Stimulated activated CD4-positive, alpha-beta T cell treated with anti-CD3 and anti-CD28 coated beads, Interleukin-2, amount 100 ng/mL, for 48 hours (primary cell): ENCODE data around the gene NRCAM.
"Not testable (repeated sequence)": the region's sequence is repeated elsewhere in the genome, so short reads cannot be mapped to it uniquely, and the experiment has no call there.

Source experiments
- DNase-seq, 2 donors: peaks; one replicate each; pipeline ENCODE4 v3.0.0-alpha.2; 2020

Gene NRCAM

GRCh38 chr7:108393097-108393496 lies 63.1 kb downstream of the NRCAM start:
- not testable (repeated sequence) for DNase-seq

GRCh38 chr7:108387686-108388085 lies 68.5 kb downstream of the NRCAM start:
- not testable (repeated sequence) for DNase-seq

DNA sequence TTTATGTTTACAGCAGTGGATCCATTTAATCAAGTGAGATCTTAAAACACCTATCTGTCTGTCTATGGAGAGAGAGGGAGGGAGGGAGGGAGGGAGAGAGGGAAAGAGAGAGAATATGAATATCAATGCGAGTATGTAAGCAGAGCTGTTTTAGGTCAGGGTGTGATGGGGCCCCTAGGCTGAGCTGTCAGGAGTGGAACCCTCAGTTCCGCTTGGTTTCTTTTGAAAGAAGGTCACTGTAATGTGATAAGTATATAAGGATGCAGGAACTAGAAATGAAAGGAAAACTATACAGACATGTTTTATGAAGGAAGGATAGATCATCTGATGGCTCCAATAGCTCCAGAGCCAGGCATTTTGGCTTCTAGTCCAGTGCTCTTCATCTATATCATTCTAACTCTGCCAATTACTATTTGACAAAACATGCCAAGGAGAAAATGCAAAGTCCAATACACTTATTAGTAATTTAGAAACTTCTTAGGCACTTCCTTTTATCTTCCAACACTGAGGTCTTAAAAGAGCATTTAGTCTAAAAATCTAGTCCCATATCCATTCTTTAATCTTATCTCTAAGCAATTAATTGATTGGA lies 70.3 kb downstream of the NRCAM start:
- DNase-seq, result no peak

DNA sequence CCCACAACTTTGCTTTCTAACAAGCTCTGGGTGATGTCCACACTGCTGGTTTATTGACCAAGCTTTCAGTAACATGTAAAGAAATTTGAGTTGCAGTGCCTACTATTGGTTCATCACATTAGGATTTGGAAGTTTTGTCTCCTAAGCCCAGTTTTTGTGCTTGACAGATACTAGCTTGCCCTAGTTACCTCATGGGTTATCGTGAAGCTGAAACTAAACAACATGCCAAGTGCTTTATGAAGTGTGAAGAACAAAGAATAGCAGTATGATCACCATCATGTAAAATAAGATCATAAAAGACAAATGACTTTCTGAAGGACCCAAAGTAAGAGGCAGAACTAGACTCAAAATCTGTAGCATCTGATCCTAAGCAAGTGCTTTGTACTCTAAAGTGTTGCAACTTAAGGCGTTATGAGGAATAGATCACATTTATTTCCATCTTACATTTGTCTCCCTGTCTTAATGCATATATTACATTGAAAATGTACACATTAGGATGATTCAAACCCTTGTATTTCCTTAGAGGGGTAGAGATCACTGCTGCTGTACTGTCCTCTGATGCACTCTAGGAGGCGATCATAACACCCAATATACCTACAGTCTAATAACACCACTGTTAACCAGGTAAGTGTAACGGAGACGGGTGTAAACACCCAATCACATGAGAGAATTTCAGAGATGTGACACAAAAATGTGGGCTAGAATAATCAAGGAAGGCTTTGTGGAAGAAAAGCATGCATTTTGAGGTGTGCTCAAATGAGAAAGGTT lies 71.3 kb downstream of the NRCAM start:
- no peak for DNase-seq

DNA sequence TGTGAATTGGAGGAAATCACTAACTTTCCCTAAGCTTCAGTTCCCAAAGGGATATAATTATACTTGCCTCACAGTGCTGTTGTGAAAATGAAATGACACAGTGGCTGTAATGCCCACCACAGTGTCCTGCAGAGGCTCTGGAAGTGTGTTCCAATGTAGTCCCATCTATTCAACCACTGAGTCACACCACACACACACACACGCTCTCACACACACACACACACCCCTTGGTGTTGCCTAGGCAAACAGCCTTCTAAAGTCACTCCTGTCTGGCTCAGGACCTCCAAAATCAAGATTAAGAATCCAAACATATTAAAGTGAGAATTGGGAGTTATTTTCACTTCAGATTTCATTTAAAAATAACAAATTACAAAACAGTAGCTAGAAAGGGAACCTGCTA lies 73.3 kb downstream of the NRCAM start:
- no peak for DNase-seq

GRCh38 chr7:108380517-108380916 lies 75.7 kb downstream of the NRCAM start:
- no peak for DNase-seq

- DNase-seq, result no peak
These were observed 80.0 kb downstream of the NRCAM start for GRCh38 chr7:108376206-108376605.

DNA sequence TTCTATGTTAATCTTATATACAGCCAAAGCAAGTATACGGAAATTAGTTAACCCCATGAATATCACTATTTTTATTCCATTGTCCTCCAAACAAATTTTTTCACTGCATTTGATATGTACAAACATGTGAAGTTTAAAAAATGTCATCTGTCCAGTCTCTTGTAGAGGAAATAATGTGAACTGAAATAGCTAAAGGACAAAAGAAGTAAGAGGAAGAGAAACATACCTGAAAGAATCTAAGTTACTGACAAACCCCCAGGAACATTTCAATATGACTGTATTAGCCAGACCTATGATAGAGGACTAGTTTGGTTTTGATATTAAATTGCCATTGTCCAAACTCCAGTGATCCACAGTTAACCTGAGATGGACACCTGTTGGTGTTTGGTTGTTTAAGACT lies 80.6 kb downstream of the NRCAM start:
- DNase-seq, result no peak

GRCh38 chr7:108374899-108375298 lies 81.3 kb downstream of the NRCAM start:
- DNase-seq, result no peak

DNA sequence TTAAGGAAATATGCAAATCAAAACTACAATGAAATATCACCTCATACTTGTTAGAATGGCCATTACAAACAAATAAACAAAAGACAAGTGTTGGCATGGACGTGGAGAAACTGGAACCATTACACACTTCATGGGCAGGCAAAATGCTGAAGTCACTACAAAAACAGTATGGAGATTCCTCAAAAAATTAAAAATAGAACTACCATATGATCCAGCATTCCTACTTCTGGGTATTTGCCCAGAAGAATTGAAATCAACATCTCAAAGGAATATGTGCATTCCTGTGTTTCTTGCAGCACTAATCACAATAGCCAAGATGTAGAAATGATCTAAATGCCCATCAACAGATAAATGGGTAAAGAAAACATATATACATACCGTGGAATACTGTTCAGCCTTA lies 83.6 kb downstream of the NRCAM start:
- DNase-seq, result no peak

DNA sequence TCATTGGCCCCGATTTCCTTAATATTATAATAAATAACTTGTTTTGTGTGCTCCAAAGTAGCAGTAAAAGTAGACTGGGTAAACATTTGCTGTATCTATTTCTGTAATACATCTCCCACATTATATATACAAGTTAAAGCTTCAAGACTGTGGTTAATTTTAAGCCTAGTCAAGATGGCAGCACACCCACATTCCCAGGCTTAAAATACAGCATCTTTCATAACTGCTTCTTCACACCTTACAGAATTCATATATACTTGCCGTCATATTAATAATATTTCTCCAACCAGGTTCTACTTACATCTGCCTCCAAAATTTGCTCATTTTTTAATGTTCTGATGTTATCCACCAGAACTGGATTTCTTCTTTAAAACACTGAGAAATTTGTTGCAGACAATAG lies 85.6 kb downstream of the NRCAM start:
- DNase-seq, result no peak

- no peak for DNase-seq
These were observed 87.8 kb downstream of the NRCAM start for GRCh38 chr7:108368466-108368865.

GRCh38 chr7:108367946-108368345 lies 88.3 kb downstream of the NRCAM start:
- DNase-seq, result no peak

GRCh38 chr7:108367314-108367713 lies 88.9 kb downstream of the NRCAM start:
- DNase-seq, result no peak

- DNase-seq, result no peak
These were observed 92.6 kb downstream of the NRCAM start for GRCh38 chr7:108363659-108364058.

- DNase-seq, result no peak
These were observed 96.0 kb downstream of the NRCAM start for GRCh38 chr7:108360058-108360800.

DNA sequence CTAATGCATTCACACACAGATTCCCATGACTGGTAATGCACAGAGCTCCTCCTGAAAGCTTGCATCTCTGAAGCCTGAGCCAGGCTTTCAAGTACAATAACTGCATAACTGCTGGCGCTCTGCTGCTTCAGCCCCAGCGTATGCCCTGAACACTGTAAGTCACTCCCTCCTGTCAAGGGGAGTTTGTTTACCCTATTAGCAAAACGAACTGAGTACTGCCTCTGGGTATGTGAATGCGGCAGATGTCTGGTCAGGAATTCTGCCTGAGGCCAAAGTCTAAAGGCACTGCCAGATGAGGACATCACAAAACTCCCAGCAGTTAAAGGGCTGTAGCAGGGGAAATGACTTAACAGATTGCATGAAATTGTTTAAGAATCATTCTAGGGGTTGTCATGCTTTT lies 97.7 kb downstream of the NRCAM start:
- DNase-seq, result no peak

DNA sequence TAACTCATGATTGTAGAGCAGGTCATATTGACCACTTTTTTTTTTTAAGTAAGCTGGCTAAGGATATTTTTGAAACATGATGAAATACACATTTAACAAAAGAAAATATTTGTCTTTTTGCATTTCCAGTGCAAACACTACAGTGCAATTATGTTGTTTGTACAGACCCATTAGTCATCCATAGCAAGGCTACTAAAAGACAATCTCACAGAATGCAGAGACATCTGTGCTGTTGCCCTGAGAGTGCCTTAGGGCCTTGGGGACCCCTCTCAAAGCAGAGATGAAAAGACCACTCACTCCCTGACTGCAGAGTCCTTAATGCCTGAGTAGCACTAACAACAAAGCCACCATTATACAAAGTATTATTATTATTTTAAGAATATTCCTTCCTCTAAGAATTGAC lies 104.5 kb downstream of the NRCAM start:
- DNase-seq, result no peak

DNA sequence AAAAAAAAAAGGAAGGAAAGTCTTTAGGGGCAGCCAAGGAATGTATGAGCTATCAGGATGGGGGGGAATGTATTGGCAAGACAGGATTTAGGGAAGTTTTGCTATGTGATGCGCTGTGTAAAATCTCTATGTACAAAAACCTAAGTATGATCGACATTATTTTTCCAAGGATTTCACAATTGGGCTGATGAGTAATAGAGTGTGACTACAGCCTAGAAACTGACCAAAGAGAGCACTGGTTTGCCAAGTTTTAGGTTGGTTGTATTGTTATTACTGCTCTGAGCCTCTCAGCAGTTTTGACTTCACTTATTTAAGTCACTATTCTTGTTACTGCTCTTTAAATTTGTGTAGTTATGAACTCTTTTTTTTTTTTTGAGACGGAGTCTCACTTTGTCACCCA lies 107.3 kb downstream of the NRCAM start:
- no peak for DNase-seq

DNA sequence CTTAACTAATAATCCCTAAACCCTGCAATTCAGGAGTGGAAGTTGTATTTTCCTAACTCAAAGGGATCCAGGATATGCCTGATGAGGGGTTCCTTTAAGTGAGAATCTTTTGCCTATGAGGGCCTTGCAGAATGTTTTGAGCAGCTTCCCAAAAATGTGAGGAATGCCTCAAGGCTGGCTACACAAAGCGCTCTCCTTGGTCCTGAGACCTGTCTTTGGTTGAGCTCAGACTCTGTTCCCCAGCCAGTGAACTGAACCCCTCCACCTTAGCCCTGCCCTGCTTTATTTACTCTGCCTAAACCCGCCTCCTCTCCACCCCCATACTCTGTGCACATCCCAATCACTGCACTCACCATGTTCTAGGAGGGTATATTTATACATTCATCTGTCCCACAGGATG lies 108.6 kb downstream of the NRCAM start:
- DNase-seq, result no peak

DNA sequence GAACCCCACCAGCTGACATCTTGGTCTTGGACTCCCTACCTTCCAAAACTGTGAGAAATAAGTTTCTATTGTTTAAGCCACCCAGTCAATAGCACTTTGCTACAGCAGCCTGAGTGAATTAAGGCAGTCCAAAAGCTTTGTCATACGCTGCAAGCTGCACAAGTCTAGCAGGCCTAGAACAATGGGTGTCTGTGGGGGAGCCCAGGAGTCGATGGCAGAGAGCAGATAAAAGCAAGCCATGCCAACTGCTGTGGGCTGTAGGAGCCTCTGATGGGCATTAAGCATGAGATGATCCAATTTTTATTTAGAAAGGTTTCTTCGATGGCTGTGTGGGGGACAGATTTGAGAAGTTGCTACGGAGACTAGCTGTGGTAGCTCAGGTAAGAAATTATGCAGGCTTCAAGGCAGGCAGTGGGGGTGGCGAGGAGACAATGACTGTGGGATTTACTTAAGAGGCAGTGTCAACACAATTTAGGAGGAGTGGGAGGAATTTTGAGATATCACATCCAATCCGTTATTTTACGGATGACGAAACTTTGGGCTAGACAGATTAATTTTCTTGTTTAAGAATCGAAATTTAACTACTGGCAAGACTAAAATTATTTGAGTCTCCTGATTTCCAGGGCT lies 110.4 kb downstream of the NRCAM start:
- DNase-seq, result no peak

DNA sequence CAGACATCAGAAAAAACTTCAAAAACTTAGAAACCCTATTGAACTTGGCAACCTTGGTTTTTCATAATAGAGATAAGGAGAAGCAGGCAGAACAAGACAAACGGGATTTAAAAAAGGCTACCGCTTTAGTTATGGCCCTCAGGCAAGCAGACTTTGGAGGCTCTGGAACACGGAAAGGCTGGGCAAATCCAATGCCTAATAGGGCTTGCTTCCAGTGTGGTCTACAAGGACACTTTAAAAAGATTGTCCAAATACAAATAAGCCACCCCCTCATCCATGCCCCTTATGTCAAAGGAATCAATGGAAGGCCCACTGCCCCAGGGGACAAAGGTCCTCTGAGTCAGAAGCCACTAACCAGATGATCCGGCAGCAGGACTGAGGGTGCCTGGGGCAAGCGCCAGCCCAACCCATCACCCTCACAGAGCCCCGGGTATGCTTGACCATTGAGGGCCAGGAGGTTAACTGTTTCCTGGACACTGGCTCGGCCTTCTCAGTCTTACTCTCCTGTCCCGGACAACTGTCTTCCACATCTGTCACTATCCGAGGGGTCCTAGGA lies 115.3 kb downstream of the NRCAM start:
- no peak for DNase-seq

DNA sequence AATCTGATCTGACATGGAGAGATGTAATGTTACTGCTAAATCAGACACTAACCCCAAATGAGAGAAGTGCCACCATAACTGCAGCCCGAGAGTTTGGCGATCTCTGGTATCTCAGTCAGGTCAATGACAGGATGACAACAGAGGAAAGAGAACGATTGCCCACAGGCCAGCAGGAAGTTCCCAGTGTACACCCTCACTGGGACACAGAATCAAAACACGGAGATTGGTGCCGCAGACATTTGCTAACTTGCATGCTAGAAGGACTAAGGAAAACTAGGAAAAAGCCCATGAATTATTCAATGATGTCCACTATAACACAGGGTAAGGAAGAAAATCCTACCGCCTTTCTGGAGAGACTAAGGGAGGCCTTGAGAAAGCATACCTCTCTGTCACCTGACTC lies 115.8 kb downstream of the NRCAM start:
- DNase-seq, result not testable (repeated sequence)
